ENCODE measurements around the gene ANLN. TPM values are rescaled to one million over a fixed set of nuclear protein-coding genes. Genes with fewer than 3 reads are reported as not detected.

The ANLN gene
- total and polyA plus RNA-seq, 2 experiments from 2014 or later = 8.2 to 31.3 TPM

DNA sequence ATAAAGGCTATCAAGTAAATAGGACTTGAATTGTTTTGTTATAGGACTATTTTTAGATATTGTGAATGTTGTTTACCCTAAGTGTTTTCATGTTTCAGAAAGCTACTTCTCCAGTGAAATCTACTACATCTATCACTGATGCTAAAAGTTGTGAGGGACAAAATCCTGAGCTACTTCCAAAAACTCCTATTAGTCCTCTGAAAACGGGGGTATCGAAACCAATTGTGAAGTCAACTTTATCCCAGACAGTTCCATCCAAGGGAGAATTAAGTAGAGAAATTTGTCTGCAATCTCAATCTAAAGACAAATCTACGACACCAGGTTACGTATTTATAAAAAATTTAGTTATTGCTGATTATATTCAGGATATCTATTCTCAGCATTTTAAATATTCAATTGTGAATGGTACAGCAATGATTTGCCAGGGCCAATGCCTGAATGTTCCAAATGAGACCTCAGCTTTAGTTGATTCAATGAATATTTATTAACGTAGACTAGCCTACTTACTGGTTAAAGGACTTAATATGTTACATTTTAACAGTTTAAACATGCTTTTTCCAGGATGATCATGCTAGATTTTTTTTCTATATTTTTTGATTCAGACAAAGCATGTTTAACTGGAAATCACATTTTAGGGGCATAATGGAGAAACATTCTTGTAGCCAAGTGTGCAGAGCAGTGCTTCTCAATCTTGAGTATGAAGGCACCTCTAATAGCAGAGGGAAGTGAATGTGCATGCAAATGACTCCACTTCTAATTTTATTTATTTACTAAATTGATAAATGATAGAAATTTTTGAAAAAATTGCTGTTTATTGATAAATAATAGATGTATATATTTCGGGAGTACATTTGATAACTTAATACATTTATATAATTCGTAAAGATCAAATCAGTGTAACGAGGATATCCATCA, 18.2 kb downstream of the ANLN start:
- no peak overlapping the region for H2AFZ ChIP-seq
- no peaks in the 10 kb centered on the region for H3K79me2 ChIP-seq
- H4K20me1 ChIP-seq (ENCODE audit: insufficient read depth, poor library complexity, severe bottlenecking) = no peaks in the 10 kb centered on the region
- H3K36me3 ChIP-seq (replicated peaks; ENCODE audit: insufficient read depth, low read depth) = no peaks in the 10 kb centered on the region
- TF ChIP-seq EZH2phosphoT487 (IDR thresholded peaks at IDR 0.05; ENCODE audit: low read depth, severe bottlenecking, unreplicated experiment) (no peak), EZH2 (IDR thresholded peaks at IDR 0.05; ENCODE audit: borderline replicate concordance) (no peak)
- TF ChIP-seq, protein P1, sequence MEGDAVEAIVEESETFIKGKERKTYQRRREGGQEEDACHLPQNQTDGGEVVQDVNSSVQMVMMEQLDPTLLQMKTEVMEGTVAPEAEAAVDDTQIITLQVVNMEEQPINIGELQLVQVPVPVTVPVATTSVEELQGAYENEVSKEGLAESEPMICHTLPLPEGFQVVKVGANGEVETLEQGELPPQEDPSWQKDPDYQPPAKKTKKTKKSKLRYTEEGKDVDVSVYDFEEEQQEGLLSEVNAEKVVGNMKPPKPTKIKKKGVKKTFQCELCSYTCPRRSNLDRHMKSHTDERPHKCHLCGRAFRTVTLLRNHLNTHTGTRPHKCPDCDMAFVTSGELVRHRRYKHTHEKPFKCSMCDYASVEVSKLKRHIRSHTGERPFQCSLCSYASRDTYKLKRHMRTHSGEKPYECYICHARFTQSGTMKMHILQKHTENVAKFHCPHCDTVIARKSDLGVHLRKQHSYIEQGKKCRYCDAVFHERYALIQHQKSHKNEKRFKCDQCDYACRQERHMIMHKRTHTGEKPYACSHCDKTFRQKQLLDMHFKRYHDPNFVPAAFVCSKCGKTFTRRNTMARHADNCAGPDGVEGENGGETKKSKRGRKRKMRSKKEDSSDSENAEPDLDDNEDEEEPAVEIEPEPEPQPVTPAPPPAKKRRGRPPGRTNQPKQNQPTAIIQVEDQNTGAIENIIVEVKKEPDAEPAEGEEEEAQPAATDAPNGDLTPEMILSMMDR (IDR thresholded peaks at IDR 0.05; ENCODE audit: poor library complexity) = no peak
- H3K4me3 ChIP-seq = no peak overlapping the region
- H3K9me3 ChIP-seq (ENCODE audit: low read depth) = no peaks in the 10 kb centered on the region
- no peak overlapping the region for H3K4me2 ChIP-seq
- no peak for DNase-seq (ENCODE audit: low spot score)
- no peaks in the 10 kb centered on the region for H3K9me2 ChIP-seq (replicated peaks; ENCODE audit: insufficient read depth)
- H3K27ac ChIP-seq = no peak overlapping the region
- 98% methylated on average over 8 of the region's 8 CpGs for WGBS (ENCODE audit: low lambda C conversion rate, missing lambda C conversion rate)
- H3K4me1 ChIP-seq (ENCODE audit: insufficient read depth) = no peaks in the 10 kb centered on the region
- H3K27me3 ChIP-seq = no peaks in the 10 kb centered on the region

GRCh38 chr7:36408589-36408988, 18.9 kb downstream of the ANLN start:
- no peak for DNase-seq (ENCODE audit: low spot score)
- Histone ChIP-seq H3K4me2 (no peak overlapping the region), H3K4me3 (no peak overlapping the region), H3K9me3 (ENCODE audit: low read depth) (no peaks in the 10 kb centered on the region), H3K27ac (no peak overlapping the region), H3K9me2 (replicated peaks; ENCODE audit: insufficient read depth) (no peaks in the 10 kb centered on the region), H3K27me3 (no peaks in the 10 kb centered on the region), H4K20me1 (ENCODE audit: insufficient read depth, poor library complexity, severe bottlenecking) (no peaks in the 10 kb centered on the region), H3K36me3 (replicated peaks; ENCODE audit: insufficient read depth, low read depth) (no peaks in the 10 kb centered on the region), H3K79me2 (no peaks in the 10 kb centered on the region), H2AFZ (no peak overlapping the region), H3K4me1 (ENCODE audit: insufficient read depth) (no peaks in the 10 kb centered on the region)
- TF ChIP-seq EZH2 (IDR thresholded peaks at IDR 0.05; ENCODE audit: borderline replicate concordance) (no peak), EZH2phosphoT487 (IDR thresholded peaks at IDR 0.05; ENCODE audit: low read depth, severe bottlenecking, unreplicated experiment) (no peak)
- TF ChIP-seq, protein P1 (IDR thresholded peaks at IDR 0.05; ENCODE audit: poor library complexity) = no peak
- WGBS (ENCODE audit: low lambda C conversion rate, missing lambda C conversion rate) = 69% methylated on average over 2 of the region's 2 CpGs

DNA sequence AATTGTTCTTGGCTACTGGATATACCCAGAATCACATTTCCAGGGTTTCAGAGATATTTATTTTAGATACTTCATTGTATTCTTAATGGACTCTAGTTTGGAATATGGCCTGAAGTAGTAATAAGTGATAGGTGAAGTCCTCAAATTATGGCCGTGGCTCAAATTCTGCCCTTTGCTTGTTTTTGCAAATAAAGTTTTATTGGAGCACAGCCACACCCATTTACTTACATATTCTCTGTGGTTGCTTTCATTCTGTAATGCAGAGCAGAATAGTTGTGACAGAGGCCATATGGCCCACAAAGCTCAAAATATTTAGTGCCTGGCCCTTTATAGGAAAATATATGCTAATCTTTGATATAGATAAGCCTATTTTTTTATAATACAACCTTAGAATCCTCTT, 19.5 kb downstream of the ANLN start:
- Histone ChIP-seq H3K27ac (no peak overlapping the region), H3K4me2 (no peak overlapping the region), H3K4me3 (no peak overlapping the region), H3K79me2 (no peaks in the 10 kb centered on the region), H3K36me3 (replicated peaks; ENCODE audit: insufficient read depth, low read depth) (no peaks in the 10 kb centered on the region), H3K9me3 (ENCODE audit: low read depth) (no peaks in the 10 kb centered on the region), H4K20me1 (ENCODE audit: insufficient read depth, poor library complexity, severe bottlenecking) (no peaks in the 10 kb centered on the region), H3K4me1 (ENCODE audit: insufficient read depth) (no peaks in the 10 kb centered on the region), H3K9me2 (replicated peaks; ENCODE audit: insufficient read depth) (no peaks in the 10 kb centered on the region), H3K27me3 (no peaks in the 10 kb centered on the region), H2AFZ (no peak overlapping the region)
- DNase-seq (ENCODE audit: low spot score) = no peak
- 78% methylated on average over 1 of the region's 1 CpG for WGBS (ENCODE audit: low lambda C conversion rate, missing lambda C conversion rate)
- TF ChIP-seq EZH2 (IDR thresholded peaks at IDR 0.05; ENCODE audit: borderline replicate concordance) = no peak
- TF ChIP-seq, protein P1 (IDR thresholded peaks at IDR 0.05; ENCODE audit: poor library complexity) = no peak
- no peak for TF ChIP-seq EZH2phosphoT487 (IDR thresholded peaks at IDR 0.05; ENCODE audit: low read depth, severe bottlenecking, unreplicated experiment)

Data from hepatocyte (in vitro differentiated cells).